MM.1S (cell line): ENCODE data around the gene CDH2.

Source experiments
- DNase-seq: peaks from one replicate; pipeline ENCODE4 v3.0.0-alpha.2; 2015
- H2AFZ ChIP-seq: fragments of 300-600 bp; sonication (generic); 2 replicates; pipeline ENCODE4 v1.6.0; 2016; ENCODE audit warnings: antibody characterized with exemption, low read length
- H3F3A ChIP-seq: fragments of 300-600 bp; sonication (generic); 2 replicates; pipeline ENCODE4 v1.6.1; 2016; ENCODE audit warnings: mild to moderate bottlenecking, antibody characterized with exemption, low read length, moderate library complexity, mixed read lengths; ENCODE audit not compliant: insufficient read depth
- H3K27ac ChIP-seq: fragments of 300-600 bp; sonication (generic); 2 replicates; pipeline ENCODE4 v1.5.1; 2016; ENCODE audit warnings: mild to moderate bottlenecking, low read length
- H3K27me3 ChIP-seq: fragments of 300-600 bp; sonication (generic); replicated peaks from 2 replicates; pipeline ENCODE4 v1.6.0; 2016; ENCODE audit warnings: low read length; ENCODE audit not compliant: insufficient read depth
- H3K36me3 ChIP-seq: fragments of 300-600 bp; sonication (generic); replicated peaks from 2 replicates; pipeline ENCODE4 v1.6.1; 2016; ENCODE audit warnings: mild to moderate bottlenecking, low read length, mixed read lengths; ENCODE audit not compliant: insufficient read depth
- H3K4me1 ChIP-seq: fragments of 300-600 bp; sonication (generic); 2 replicates; pipeline ENCODE4 v1.6.1; 2016; ENCODE audit warnings: low read length, mixed read lengths
- H3K4me2 ChIP-seq: fragments of 300-600 bp; sonication (generic); 2 replicates; pipeline ENCODE4 v1.6.0; 2016; ENCODE audit warnings: low read depth, low read length
- H3K4me3 ChIP-seq: fragments of 300-600 bp; sonication (generic); 2 replicates; pipeline ENCODE4 v1.5.1; 2016; ENCODE audit warnings: low read length, mixed read lengths
- H3K79me2 ChIP-seq: fragments of 300-600 bp; sonication (generic); 2 replicates; pipeline ENCODE4 v1.6.1; 2016; ENCODE audit warnings: mixed run types, low read length, mixed read lengths
- H3K9ac ChIP-seq: fragments of 300-600 bp; sonication (generic); 2 replicates; pipeline ENCODE4 v1.6.1; 2016; ENCODE audit warnings: low read length, mixed read lengths
- H3K9me2 ChIP-seq: fragments of 300-600 bp; sonication (generic); replicated peaks from 2 replicates; pipeline ENCODE4 v1.6.1; 2016; ENCODE audit warnings: mild to moderate bottlenecking, low read length, mixed read lengths; ENCODE audit not compliant: insufficient read depth
- H3K9me3 ChIP-seq: fragments of 300-600 bp; sonication (generic); replicated peaks from 2 replicates; pipeline ENCODE4 v1.6.1; 2016; ENCODE audit warnings: mild to moderate bottlenecking, low read length, mixed read lengths; ENCODE audit not compliant: insufficient read depth
- H4K20me1 ChIP-seq: fragments of 300-600 bp; sonication (generic); 2 replicates; pipeline ENCODE4 v1.6.1; 2016; ENCODE audit warnings: mild to moderate bottlenecking, low read length, moderate library complexity, mixed read lengths; ENCODE audit not compliant: insufficient read depth
- CTCF ChIP-seq: fragments of 300-600 bp; sonication (generic); IDR thresholded peaks from 2 replicates; pipeline ENCODE4 v1.5.1; 2016; ENCODE audit warnings: antibody characterized with exemption, low read length, mixed read lengths
- EZH2 ChIP-seq: fragments of 300-600 bp; sonication (generic); optimal IDR thresholded peaks from 2 replicates; pipeline ENCODE3; 2017; ENCODE audit warnings: low read depth, mild to moderate bottlenecking, antibody characterized with exemption, low read length, mixed read lengths
- EZH2phosphoT487 ChIP-seq: fragments of 300-600 bp; sonication (generic); IDR thresholded peaks from 2 replicates; pipeline ENCODE4 v1.6.1; 2018; ENCODE audit warnings: antibody characterized with exemption, low read length

The CDH2 gene

GRCh38 chr18:28176948-28177827 lies at the start of gene CDH2:
CDH2 (minus strand) TSS chr18:28177130; CDS start chr18:28177022, 108 bp downstream.
- Histone ChIP-seq H3K27me3 (no peaks in the 10 kb centered on the region), H3K9ac (peak within 1 kb of the TSS; percentile 55), H3F3A (peaks cover 17% of the 10 kb centered on the region), H2AFZ (peak within 1 kb of the TSS; percentile 87), H4K20me1 (no peaks in the 10 kb centered on the region), H3K4me1 (peaks cover 14% of the 10 kb centered on the region), H3K9me3 (no peaks in the 10 kb centered on the region), H3K79me2 (peaks cover 11% of the 10 kb centered on the region), H3K36me3 (no peaks in the 10 kb centered on the region; the same call in 1 of the 2 replicates), H3K4me3 (peak within 1 kb of the TSS; percentile 86), H3K4me2 (peak within 1 kb of the TSS; percentile 94), H3K27ac (peak within 1 kb of the TSS; percentile 45; the same call in 1 of the 2 replicates), H3K9me2 (no peaks in the 10 kb centered on the region)
- TF ChIP-seq EZH2phosphoT487: no peak
- TF ChIP-seq CTCF: peak; percentile 20
- peak; percentile 72 for DNase-seq

- no peaks in the 10 kb centered on the region for H3F3A ChIP-seq
- no peak overlapping the region for H3K4me2 ChIP-seq
- no peaks in the 10 kb centered on the region for H3K79me2 ChIP-seq
- no peak overlapping the region for H3K4me3 ChIP-seq
- TF ChIP-seq CTCF (no peak), EZH2 (no peak), EZH2phosphoT487 (no peak)
- H3K36me3 ChIP-seq: no peaks in the 10 kb centered on the region
- no peak overlapping the region for H3K27ac ChIP-seq
- H3K4me1 ChIP-seq: no peaks in the 10 kb centered on the region
- H4K20me1 ChIP-seq: no peaks in the 10 kb centered on the region
- no peak overlapping the region for H3K9ac ChIP-seq
- no peak overlapping the region for H2AFZ ChIP-seq
- H3K9me3 ChIP-seq: no peaks in the 10 kb centered on the region
- DNase-seq: no peak
- H3K27me3 ChIP-seq: no peaks in the 10 kb centered on the region
- H3K9me2 ChIP-seq: no peaks in the 10 kb centered on the region
Measured at GRCh38 chr18:28212060-28212459, 35.1 kb upstream of the CDH2 start.

- Histone ChIP-seq H3K79me2 (no peaks in the 10 kb centered on the region), H3F3A (no peaks in the 10 kb centered on the region), H3K9me3 (no peaks in the 10 kb centered on the region), H3K27ac (no peak overlapping the region), H3K36me3 (no peaks in the 10 kb centered on the region), H4K20me1 (no peaks in the 10 kb centered on the region), H3K9ac (no peak overlapping the region), H3K27me3 (no peaks in the 10 kb centered on the region), H3K9me2 (no peaks in the 10 kb centered on the region), H3K4me2 (no peak overlapping the region), H3K4me3 (no peak overlapping the region), H2AFZ (no peak overlapping the region), H3K4me1 (no peaks in the 10 kb centered on the region)
- TF ChIP-seq EZH2 (no peak), EZH2phosphoT487 (no peak), CTCF (no peak)
- no peak for DNase-seq
Measured at GRCh38 chr18:28208712-28209265, 31.9 kb upstream of the CDH2 start.
